Endothelial cell of umbilical vein (primary cell): ENCODE measurements around the gene DOCK4. TPM values are rescaled to one million over a fixed set of nuclear protein-coding genes. Genes with fewer than 3 reads are reported as not detected.

Source experiments
- BruUV-seq: library from RNA; stranded (reverse); fragments of 400-500 nt; replicated peaks from 2 replicates; lab custom pipeline; 2021; lab: Mats Ljungman, UMichigan
- CTCF ChIA-PET: fragments of 300-600, 350-600 bp; sonication (Branson Sonifier 250); formaldehyde crosslinking; loops from one replicate; lab custom pipeline; 2021; ENCODE audit warnings: antibody characterized with exemption, inconsistent platforms; lab: Charles Lee
- POLR2A ChIA-PET: fragments of 300-600, 350-600 bp; sonication (Branson Sonifier 250); formaldehyde crosslinking; loops from one replicate; lab custom pipeline; 2021; ENCODE audit warnings: antibody characterized with exemption, inconsistent platforms; lab: Charles Lee
- DNase-seq: peaks from one replicate; pipeline ENCODE4 v3.0.0-alpha.2; 2011; ENCODE audit warnings: low read depth, low spot score
- FAIRE-seq: peaks from 2 replicates; lab custom pipeline; 2011; peaks lifted over from hg19 to GRCh38; lab: Jason Lieb, UNC
- H2AFZ ChIP-seq: 2 replicates; pipeline ENCODE4 v1.6.0; 2012; ENCODE audit warnings: low read depth, low read length, control low read depth, inconsistent platforms
- H3K27ac ChIP-seq: 2 replicates; pipeline ENCODE4 v1.5.1; 2011; ENCODE audit warnings: low read depth, mild to moderate bottlenecking, control low read depth, low read length, moderate library complexity; ENCODE audit not compliant: insufficient read depth
- H3K27me3 ChIP-seq, 2 experiments: 2 replicates each; pipeline versions ENCODE4 v1.6.0 to v1.6.1; 2011; ENCODE audit warnings: low read length in 2 of 2, mixed read lengths in 1 of 2; ENCODE audit not compliant: control insufficient read depth in 2 of 2, insufficient read depth in 2 of 2
- H3K36me3 ChIP-seq, 2 experiments: 2 replicates in 1 of 2; 3 replicates in 1 of 2; pipeline ENCODE4 v1.5.1; 2011; ENCODE audit warnings: low read length in 2 of 2, mild to moderate bottlenecking in 1 of 2, moderate library complexity in 1 of 2; ENCODE audit not compliant: control insufficient read depth in 2 of 2, insufficient read depth in 2 of 2; ENCODE audit errors: extremely low read depth in 1 of 2
- H3K4me1 ChIP-seq: 3 replicates; pipeline ENCODE4 v1.5.1; 2011; ENCODE audit warnings: mild to moderate bottlenecking, low read length; ENCODE audit not compliant: control insufficient read depth, insufficient read depth; ENCODE audit errors: extremely low read depth
- H3K4me2 ChIP-seq: 2 replicates; pipeline ENCODE4 v1.6.1; 2011; ENCODE audit warnings: low read length, control low read depth, mixed read lengths; ENCODE audit not compliant: insufficient read depth
- H3K4me3 ChIP-seq, 3 experiments: fragments of 200-600 bp in 1 of 3; sonication (generic), shearing (Covaris generic) in 1 of 3; replicated peaks in 1 of 3; 2 replicates each; pipeline ENCODE4 v1.5.1; 2011 to 2016; ENCODE audit warnings: control low read depth in 3 of 3, low read length in 3 of 3, mild to moderate bottlenecking in 2 of 3, inconsistent platforms in 1 of 3, low read depth in 1 of 3, moderate library complexity in 1 of 3; ENCODE audit not compliant: insufficient read depth in 1 of 3
- H3K79me2 ChIP-seq: 2 replicates; pipeline ENCODE4 v1.6.0; 2012; ENCODE audit warnings: low read length, inconsistent platforms; ENCODE audit not compliant: control insufficient read depth, insufficient read depth
- H3K9ac ChIP-seq: replicated peaks from 2 replicates; pipeline ENCODE3; 2011; ENCODE audit warnings: low read length, control low read depth; ENCODE audit not compliant: insufficient read depth; ENCODE audit errors: extremely low read depth
- H3K9me1 ChIP-seq: replicated peaks from 3 replicates; pipeline ENCODE4 v1.6.0; 2011; ENCODE audit warnings: mild to moderate bottlenecking, low read length; ENCODE audit not compliant: control insufficient read depth, insufficient read depth; ENCODE audit errors: extremely low read depth
- H3K9me3 ChIP-seq: replicated peaks from 2 replicates; pipeline ENCODE4 v1.5.1; 2012; ENCODE audit warnings: low read length, inconsistent platforms; ENCODE audit not compliant: control insufficient read depth, insufficient read depth
- H4K20me1 ChIP-seq: replicated peaks from 2 replicates; pipeline ENCODE3; 2011; ENCODE audit warnings: mild to moderate bottlenecking, low read length; ENCODE audit not compliant: control insufficient read depth, insufficient read depth; ENCODE audit errors: extremely low read depth
- CTCF ChIP-seq, 2 donors: IDR thresholded peaks; 1 replicate in 1 of 2; 2 replicates in 1 of 2; pipeline ENCODE4 v1.5.1; 2011; ENCODE audit warnings: low read length in 2 of 2, mild to moderate bottlenecking in 2 of 2, moderate library complexity in 2 of 2, control low read depth in 1 of 2, inconsistent platforms in 1 of 2, low read depth in 1 of 2; ENCODE audit not compliant: insufficient read depth in 1 of 2; ENCODE audit errors: extremely low read depth in 1 of 2
- EZH2 ChIP-seq: IDR thresholded peaks from 2 replicates; pipeline ENCODE4 v1.6.1; 2012; ENCODE audit warnings: borderline replicate concordance, low read depth, mild to moderate bottlenecking, moderate library complexity, low read length, inconsistent platforms; ENCODE audit not compliant: severe bottlenecking
- FOS ChIP-seq: IDR thresholded peaks from 2 replicates; pipeline ENCODE4 v1.6.1; 2011; ENCODE audit warnings: mild to moderate bottlenecking, low read length, moderate library complexity, borderline replicate concordance; ENCODE audit not compliant: insufficient read depth
- GATA2 ChIP-seq: IDR thresholded peaks from 2 replicates; pipeline ENCODE4 v1.7.0; 2011; ENCODE audit warnings: low read depth, mild to moderate bottlenecking, moderate library complexity, mixed read lengths, low read length; ENCODE audit not compliant: insufficient read length, insufficient read depth
- JUN ChIP-seq: IDR thresholded peaks from 2 replicates; pipeline ENCODE4 v1.6.1; 2011; ENCODE audit warnings: borderline replicate concordance, low read depth; ENCODE audit not compliant: insufficient read length, insufficient read depth
- MAX ChIP-seq: IDR thresholded peaks from 2 replicates; pipeline ENCODE4 v1.6.1; 2011; ENCODE audit not compliant: insufficient read depth, insufficient read length
- MYC ChIP-seq: IDR thresholded peaks from one replicate; pipeline ENCODE4 v1.6.1; 2011; ENCODE audit warnings: mild to moderate bottlenecking, low read depth, low read length
- POLR2A ChIP-seq: IDR thresholded peaks from 2 replicates; pipeline ENCODE4 v1.6.1; 2012; ENCODE audit warnings: low read depth, mild to moderate bottlenecking, control low read depth, low read length
- POLR2AphosphoS5 ChIP-seq: IDR thresholded peaks from 2 replicates; pipeline ENCODE4 v1.6.1; 2012; ENCODE audit warnings: low read depth, mild to moderate bottlenecking, control low read depth, low read length, moderate library complexity; ENCODE audit not compliant: insufficient read depth
- dilution Hi-C: fragments of 300-500 bp; cut with MboI; formaldehyde crosslinking; loops from one replicate; pipeline ENCODE4 v1.15.0; 2019; ENCODE audit warnings: low sequenced_read_pairs; ENCODE audit not compliant: extremely low pct_ligation_motif_present
- intact Hi-C: fragments of 100-400 bp; cut with micrococcal nuclease; formaldehyde crosslinking; loops from one replicate; pipeline ENCODE4 v1.10.0; 2022
- polyA plus RNA-seq, 4 experiments: library from polyadenylated mRNA; depleted of rRNA in 3 of 4; stranded (reverse) in 3 of 4; unstranded in 1 of 4; fragments of >200 nt; gene quantifications; 2 replicates each; pipeline versions ENCODE4 v1.2.1 to v1.2.3, GENCODE V29; 2011 to 2012; ENCODE audit warnings: missing spikeins in 1 of 4
- total RNA-seq: library from RNA; stranded (reverse); gene quantifications from 2 replicates; pipeline ENCODE4 v1.2.3, GENCODE V29; 2021

Gene DOCK4
- total and polyA plus RNA-seq, 2 donors (not counting 3 experiments of a cell fraction or from before 2014, with no cell fraction given), result 47.4 to 164 TPM

- no peak for TF ChIP-seq POLR2A
- TF ChIP-seq FOS, result no peak
- no peak for TF ChIP-seq MYC
- no peak for TF ChIP-seq JUN
- TF ChIP-seq MAX, result no peak
- TF ChIP-seq POLR2AphosphoS5, result no peak
- no peak for TF ChIP-seq EZH2
- no peak for TF ChIP-seq CTCF (IDR thresholded peaks at IDR 0.05; ENCODE audit: extremely low read depth in 1 of 2, insufficient read depth in 1 of 2, low read depth in 1 of 2, low read length in 2 of 2)
- no peak for TF ChIP-seq GATA2
- H3K36me3 ChIP-seq, result peaks cover 20 to 22% of the 10 kb centered on the region in 2 experiments
- H3K79me2 ChIP-seq, result no peaks in the 10 kb centered on the region
- BruUV-seq, result no TSS peak
- H3K4me2 ChIP-seq, result no peak overlapping the region
- ChIA-PET CTCF (interaction anchor here (1.6 to 3.2 kb wide), 6 partner anchors 9 to 698 kb away, joined by 3 to 29 read pairs (median 10); no protein-coding TSS in a partner anchor), POLR2A (no interaction called here)
- H2AFZ ChIP-seq, result no peak overlapping the region
- dilution Hi-C loops (loop anchor here (25.0 kb wide), 1 partner anchor 658 kb away; no protein-coding TSS in a partner anchor), intact Hi-C loops (loop anchor here (2.0 kb wide), 1 partner anchor 661 kb away; no protein-coding TSS in a partner anchor)
- no peaks in the 10 kb centered on the region for H4K20me1 ChIP-seq
- no peak overlapping the region for H3K4me3 ChIP-seq
- no peaks in the 10 kb centered on the region for H3K27me3 ChIP-seq
- H3K9me3 ChIP-seq, result no peaks in the 10 kb centered on the region
- H3K27ac ChIP-seq, result no peak overlapping the region
- H3K9ac ChIP-seq, result no peak overlapping the region
- H3K9me1 ChIP-seq, result no peaks in the 10 kb centered on the region
- FAIRE-seq (no peak), DNase-seq (no peak)
- H3K4me1 ChIP-seq, result no peaks in the 10 kb centered on the region
These were observed 452.2 kb downstream of the DOCK4 start for GRCh38 chr7:111753968-111754367.
